Activated CD8-positive, alpha-beta T cell treated with anti-CD3 and anti-CD28 coated beads for 36 hours (primary cell): ENCODE data around the gene GNB1. TPM values are rescaled to one million over a fixed set of nuclear protein-coding genes. Genes with fewer than 3 reads are reported as not detected.
A peak's percentile ranks its signal among the peaks of the same experiment; 100 is the strongest.

Experiments used
- ATAC-seq: fragments of 200-7000 bp; cut with Tn5 transposase; one replicate; pipeline ENCODE4 v1.10.0; 2021; ENCODE audit warnings: mild to moderate bottlenecking, moderate library complexity
- CTCF ChIA-PET: fragments of 350-600 bp; sonication (Branson Sonifier 250); formaldehyde crosslinking; loops from one replicate; lab custom pipeline; 2021; ENCODE audit warnings: antibody characterized with exemption; lab: Charles Lee
- POLR2A ChIA-PET: fragments of 350-600 bp; sonication (Branson Sonifier 250); formaldehyde crosslinking; loops from one replicate; lab custom pipeline; 2021; ENCODE audit warnings: antibody characterized with exemption; lab: Charles Lee
- DNase-seq: peaks from one replicate; pipeline ENCODE4 v3.0.0-alpha.2; 2020
- H3K27ac Mint-ChIP-seq: one replicate; pipeline ENCODE4 v1.8.0; 2021; ENCODE audit warnings: mild to moderate bottlenecking, mixed read lengths
- H3K27me3 Mint-ChIP-seq: one replicate; pipeline ENCODE4 v1.8.0; 2021; ENCODE audit warnings: mixed read lengths
- H3K36me3 Mint-ChIP-seq: one replicate; pipeline ENCODE4 v1.8.0; 2021; ENCODE audit warnings: low read depth, mixed read lengths
- H3K4me1 Mint-ChIP-seq: one replicate; pipeline ENCODE4 v1.8.0; 2021; ENCODE audit warnings: low read depth, mixed read lengths
- H3K4me3 Mint-ChIP-seq: one replicate; pipeline ENCODE4 v1.8.0; 2021; ENCODE audit warnings: mild to moderate bottlenecking, moderate library complexity, mixed read lengths
- H3K9me3 Mint-ChIP-seq: one replicate; pipeline ENCODE4 v1.8.0; 2021; ENCODE audit warnings: mixed read lengths
- intact Hi-C: fragments of 100-400 bp; cut with micrococcal nuclease; formaldehyde crosslinking; loops from one replicate; pipeline ENCODE4 v1.10.0; 2022
- total RNA-seq, 2 experiments: library from RNA; stranded (reverse); gene quantifications; one replicate each; pipeline ENCODE4 v1.2.3, GENCODE V29; 2021
- TF ChIP-seq, protein P1 (sequence below): fragments of 200-600 bp; IDR thresholded peaks from one replicate; pipeline ENCODE4 v1.8.0; 2022; ENCODE audit warnings: antibody characterized with exemption, mild to moderate bottlenecking

GNB1 gene
- total RNA-seq, 2 experiments from 2014 or later = 318 to 330 TPM

GRCh38 chr1:1779320-1779675 is 111.6 kb downstream of the GNB1 start:
- POLR2A ChIA-PET = interaction anchor here (1.3 to 1.7 kb wide), 3 partner anchors 10 to 126 kb away, joined by 3 to 4 read pairs (median 3); no protein-coding TSS in a partner anchor
- H3K4me3 Mint-ChIP-seq = peak overlapping the region; percentile 49
- DNase-seq = no peak
- CTCF ChIA-PET = interaction anchor here (2.1 to 2.3 kb wide), 3 partner anchors 100 to 130 kb away, joined by 9 to 18 read pairs (median 18); no protein-coding TSS in a partner anchor
- peaks cover 66% of the 10 kb centered on the region for H3K4me1 Mint-ChIP-seq
- H3K27ac Mint-ChIP-seq = peak overlapping the region; percentile 89
- no peaks in the 10 kb centered on the region for H3K27me3 Mint-ChIP-seq
- TF ChIP-seq, protein P1, sequence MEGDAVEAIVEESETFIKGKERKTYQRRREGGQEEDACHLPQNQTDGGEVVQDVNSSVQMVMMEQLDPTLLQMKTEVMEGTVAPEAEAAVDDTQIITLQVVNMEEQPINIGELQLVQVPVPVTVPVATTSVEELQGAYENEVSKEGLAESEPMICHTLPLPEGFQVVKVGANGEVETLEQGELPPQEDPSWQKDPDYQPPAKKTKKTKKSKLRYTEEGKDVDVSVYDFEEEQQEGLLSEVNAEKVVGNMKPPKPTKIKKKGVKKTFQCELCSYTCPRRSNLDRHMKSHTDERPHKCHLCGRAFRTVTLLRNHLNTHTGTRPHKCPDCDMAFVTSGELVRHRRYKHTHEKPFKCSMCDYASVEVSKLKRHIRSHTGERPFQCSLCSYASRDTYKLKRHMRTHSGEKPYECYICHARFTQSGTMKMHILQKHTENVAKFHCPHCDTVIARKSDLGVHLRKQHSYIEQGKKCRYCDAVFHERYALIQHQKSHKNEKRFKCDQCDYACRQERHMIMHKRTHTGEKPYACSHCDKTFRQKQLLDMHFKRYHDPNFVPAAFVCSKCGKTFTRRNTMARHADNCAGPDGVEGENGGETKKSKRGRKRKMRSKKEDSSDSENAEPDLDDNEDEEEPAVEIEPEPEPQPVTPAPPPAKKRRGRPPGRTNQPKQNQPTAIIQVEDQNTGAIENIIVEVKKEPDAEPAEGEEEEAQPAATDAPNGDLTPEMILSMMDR = no peak
- intact Hi-C loops = no loop called here
- ATAC-seq = no peak
- H3K36me3 Mint-ChIP-seq = peaks cover 13% of the 10 kb centered on the region
- H3K9me3 Mint-ChIP-seq = no peaks in the 10 kb centered on the region

DNA sequence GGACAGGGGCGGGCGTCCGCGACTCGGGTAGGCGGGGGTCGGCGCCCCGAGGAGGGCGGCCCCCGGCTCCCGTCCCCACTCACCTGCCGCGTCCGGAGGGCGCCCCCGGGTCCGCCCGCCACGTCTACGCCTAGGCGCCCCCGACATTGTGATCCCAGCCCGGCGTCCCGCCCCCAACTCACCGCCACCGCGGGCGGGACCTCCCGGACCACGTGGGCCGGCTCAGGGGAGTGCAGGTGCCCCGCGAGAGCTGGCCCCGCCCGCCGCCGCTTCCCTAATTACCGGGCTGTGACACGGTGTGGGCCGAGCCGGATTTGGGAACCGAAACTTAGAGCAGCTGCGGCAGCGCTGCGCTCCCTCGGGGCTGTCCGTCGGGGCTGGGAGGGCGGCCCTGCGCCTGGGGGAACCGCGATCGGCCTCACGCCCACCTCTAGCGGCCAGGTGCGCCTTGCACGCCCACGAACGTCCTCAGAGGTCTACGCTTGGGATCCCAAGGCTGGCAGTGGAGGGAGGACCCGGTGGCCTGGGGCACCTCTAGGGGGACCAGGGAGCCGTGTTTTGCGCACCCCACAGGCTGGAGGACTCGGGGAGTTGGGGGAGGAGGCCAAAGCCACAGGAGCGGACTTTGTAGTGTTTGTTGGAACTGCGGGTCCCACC is 112.1 kb downstream of the GNB1 start:
- Mint-ChIP-seq H3K4me1 (peaks cover 66% of the 10 kb centered on the region), H3K27me3 (no peaks in the 10 kb centered on the region), H3K4me3 (peak overlapping the region; percentile 49), H3K27ac (peak overlapping the region; percentile 89), H3K36me3 (peaks cover 16% of the 10 kb centered on the region), H3K9me3 (no peaks in the 10 kb centered on the region)
- intact Hi-C loops = no loop called here
- ChIA-PET CTCF (interaction anchor here (2.1 to 2.3 kb wide), 3 partner anchors 100 to 130 kb away, joined by 9 to 18 read pairs (median 18); no protein-coding TSS in a partner anchor), POLR2A (interaction anchor here (1.7 kb wide), 1 partner anchor 113 kb away, joined by 4 read pairs; no protein-coding TSS in a partner anchor)
- TF ChIP-seq, protein P1 = peak; percentile 26
- peak; percentile 68 for ATAC-seq
- DNase-seq = peak; percentile 90

- Mint-ChIP-seq H3K36me3 (peaks cover 16% of the 10 kb centered on the region), H3K4me3 (peak within 1 kb of the TSS; percentile 91), H3K4me1 (peaks cover 60% of the 10 kb centered on the region), H3K27me3 (no peaks in the 10 kb centered on the region), H3K27ac (peak within 1 kb of the TSS; percentile 89), H3K9me3 (no peaks in the 10 kb centered on the region)
- intact Hi-C loops = no loop called here
- TF ChIP-seq, protein P1 = no peak
- POLR2A ChIA-PET = interaction anchor here (1.2 kb wide), 1 partner anchor 22 kb away, joined by 3 read pairs; no protein-coding TSS in a partner anchor
- CTCF ChIA-PET = no interaction called here
- DNase-seq (peak; percentile 58), ATAC-seq (peak; percentile 46)
Observed at GRCh38 chr1:1777950-1778662, 112.8 kb downstream of the GNB1 start, which contains the start of gene NADK. Gene NADK, minus strand, starts transcription at chr1:1778470. Its CDS starts 13,064 bp downstream, at chr1:1765406.

DNA sequence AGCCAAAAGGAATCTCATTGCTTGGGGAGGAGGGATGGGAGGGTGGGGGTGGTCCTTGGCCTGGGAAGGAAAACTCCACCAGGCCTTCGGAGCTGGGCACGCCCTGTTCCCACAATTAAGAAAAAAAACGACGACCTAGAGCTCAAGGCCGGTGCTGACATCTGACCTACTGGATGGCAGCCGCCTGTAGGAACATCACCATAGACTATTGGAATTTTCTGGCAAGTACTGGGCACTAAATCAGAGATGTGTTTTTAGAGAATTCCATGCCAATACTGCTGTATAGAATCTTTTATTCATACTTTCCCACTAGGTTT is 113.3 kb downstream of the GNB1 start:
- DNase-seq = no peak
- ChIA-PET POLR2A (interaction anchor here (1.2 kb wide), 1 partner anchor 22 kb away, joined by 3 read pairs; no protein-coding TSS in a partner anchor), CTCF (interaction anchor here (1.1 to 1.4 kb wide), 3 partner anchors 17 to 131 kb away, joined by 4 read pairs; no protein-coding TSS in a partner anchor)
- intact Hi-C loops = no loop called here
- Mint-ChIP-seq H3K4me3 (peak overlapping the region; percentile 91), H3K27me3 (no peaks in the 10 kb centered on the region), H3K36me3 (peaks cover 16% of the 10 kb centered on the region), H3K27ac (peak overlapping the region; percentile 89), H3K9me3 (no peaks in the 10 kb centered on the region), H3K4me1 (peaks cover 55% of the 10 kb centered on the region)
- ATAC-seq = no peak
- TF ChIP-seq, protein P1 = no peak
